Measurements from ENCODE around the gene DIO3. TPM values are rescaled to one million over a fixed set of nuclear protein-coding genes. Genes with fewer than 3 reads are reported as not detected.

Gene DIO3
- total RNA-seq, 1 experiment from 2014 or later = 4.4 TPM

DNA sequence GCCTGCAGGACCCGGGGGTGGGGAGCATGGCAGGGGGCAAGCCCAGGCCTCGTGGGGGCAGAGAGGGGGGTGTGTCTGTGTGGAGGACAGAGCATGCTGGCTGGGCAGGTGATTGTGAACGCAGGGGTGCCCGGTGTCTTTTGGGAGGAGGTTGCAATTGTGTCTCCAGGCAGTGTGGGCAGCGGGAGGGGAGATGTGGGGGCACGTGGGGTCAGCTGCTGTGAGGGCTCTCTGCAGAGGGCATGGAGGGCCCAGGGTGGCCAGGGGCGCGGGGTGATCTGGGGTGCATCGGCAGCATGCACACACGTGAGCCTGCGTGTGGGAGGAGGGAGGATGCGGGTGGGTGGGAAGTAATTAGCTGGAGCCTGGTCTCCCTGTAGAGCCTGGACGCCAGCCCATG is 32.2 kb upstream of the DIO3 start:
- DNase-seq (ENCODE audit: low read depth, low spot score) (no peak), ATAC-seq (no peak)
- H3K36me3 ChIP-seq (ENCODE audit: control insufficient read depth, insufficient read depth, low read length) = no peaks in the 10 kb centered on the region
- no TSS peak for BruUV-seq (replicated peaks)
- no peaks in the 10 kb centered on the region for H3K9me3 ChIP-seq (ENCODE audit: control insufficient read depth, insufficient read depth, low read depth, low read length)
- no peak overlapping the region for H3K27ac ChIP-seq (ENCODE audit: low read length)
- in situ Hi-C loops (cut with HindIII; ENCODE audit: low pct_unique_long_range_greater_than_20kb, low sequenced_read_pairs) = no loop called here
- ChIA-PET POLR2A (no interaction called here), CTCF (no interaction called here)
- intact Hi-C loops (cut with micrococcal nuclease; ENCODE audit: unreplicated experiment) = no loop called here
- H3K4me1 ChIP-seq (ENCODE audit: control insufficient read depth, insufficient read depth, low read length) = no peaks in the 10 kb centered on the region
- no peaks in the 10 kb centered on the region for H3K27me3 ChIP-seq (ENCODE audit: control insufficient read depth, insufficient read depth, low read length)
- TF ChIP-seq POLR2AphosphoS5 (IDR thresholded peaks at IDR 0.05; ENCODE audit: low read depth, low read length) (no peak), SIN3A (IDR thresholded peaks at IDR 0.05; ENCODE audit: borderline replicate concordance, insufficient read depth, low read depth, low read length) (no peak)
- H3K4me3 ChIP-seq (ENCODE audit: low read depth in 2 of 2, low read length in 2 of 2) = no peak overlapping the region

DNA sequence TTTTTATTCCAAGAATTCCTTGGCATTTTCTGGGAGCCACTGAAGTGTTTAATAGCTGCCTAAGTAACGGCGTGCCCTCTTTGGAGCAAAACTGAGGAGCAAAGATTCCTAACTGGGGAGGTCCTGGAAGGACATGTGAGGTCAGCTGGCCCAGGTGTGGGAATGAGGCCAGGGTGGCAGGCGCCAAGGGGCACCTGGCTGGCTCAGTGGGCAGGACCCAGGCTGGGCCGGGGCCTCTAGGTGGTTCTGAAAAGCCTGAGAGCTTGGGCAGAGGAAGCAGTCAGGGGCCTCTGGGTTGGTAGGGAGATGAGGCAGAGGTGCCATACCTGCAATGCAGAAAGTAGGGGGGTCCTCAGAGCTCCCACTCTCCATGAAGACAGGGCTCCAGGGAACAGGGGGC is 27.1 kb upstream of the DIO3 start:
- in situ Hi-C loops (cut with HindIII; ENCODE audit: low pct_unique_long_range_greater_than_20kb, low sequenced_read_pairs) (no loop called here), intact Hi-C loops (cut with micrococcal nuclease; ENCODE audit: unreplicated experiment) (no loop called here)
- DNase-seq (ENCODE audit: low read depth, low spot score) = no peak
- Histone ChIP-seq H3K27me3 (ENCODE audit: control insufficient read depth, insufficient read depth, low read length) (no peaks in the 10 kb centered on the region), H3K4me1 (ENCODE audit: control insufficient read depth, insufficient read depth, low read length) (no peaks in the 10 kb centered on the region), H3K9me3 (ENCODE audit: control insufficient read depth, insufficient read depth, low read depth, low read length) (no peaks in the 10 kb centered on the region), H3K4me3 (ENCODE audit: low read depth in 2 of 2, low read length in 2 of 2) (no peak overlapping the region), H3K36me3 (ENCODE audit: control insufficient read depth, insufficient read depth, low read length) (no peaks in the 10 kb centered on the region), H3K27ac (ENCODE audit: low read length) (no peak overlapping the region)
- no peak for ATAC-seq
- ChIA-PET CTCF (no interaction called here), POLR2A (no interaction called here)
- no peak for TF ChIP-seq POLR2AphosphoS5 (IDR thresholded peaks at IDR 0.05; ENCODE audit: low read depth, low read length)
- TF ChIP-seq REST (IDR thresholded peaks at IDR 0.05; ENCODE audit: insufficient read depth in 1 of 2, low read depth in 2 of 2, low read length in 1 of 2) = no peak
- no peak for TF ChIP-seq SIN3A (IDR thresholded peaks at IDR 0.05; ENCODE audit: borderline replicate concordance, insufficient read depth, low read depth, low read length)
- TF ChIP-seq TCF7L2 (IDR thresholded peaks at IDR 0.05; ENCODE audit: low read depth, low read length) = no peak
- TF ChIP-seq, protein P1, sequence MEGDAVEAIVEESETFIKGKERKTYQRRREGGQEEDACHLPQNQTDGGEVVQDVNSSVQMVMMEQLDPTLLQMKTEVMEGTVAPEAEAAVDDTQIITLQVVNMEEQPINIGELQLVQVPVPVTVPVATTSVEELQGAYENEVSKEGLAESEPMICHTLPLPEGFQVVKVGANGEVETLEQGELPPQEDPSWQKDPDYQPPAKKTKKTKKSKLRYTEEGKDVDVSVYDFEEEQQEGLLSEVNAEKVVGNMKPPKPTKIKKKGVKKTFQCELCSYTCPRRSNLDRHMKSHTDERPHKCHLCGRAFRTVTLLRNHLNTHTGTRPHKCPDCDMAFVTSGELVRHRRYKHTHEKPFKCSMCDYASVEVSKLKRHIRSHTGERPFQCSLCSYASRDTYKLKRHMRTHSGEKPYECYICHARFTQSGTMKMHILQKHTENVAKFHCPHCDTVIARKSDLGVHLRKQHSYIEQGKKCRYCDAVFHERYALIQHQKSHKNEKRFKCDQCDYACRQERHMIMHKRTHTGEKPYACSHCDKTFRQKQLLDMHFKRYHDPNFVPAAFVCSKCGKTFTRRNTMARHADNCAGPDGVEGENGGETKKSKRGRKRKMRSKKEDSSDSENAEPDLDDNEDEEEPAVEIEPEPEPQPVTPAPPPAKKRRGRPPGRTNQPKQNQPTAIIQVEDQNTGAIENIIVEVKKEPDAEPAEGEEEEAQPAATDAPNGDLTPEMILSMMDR (IDR thresholded peaks at IDR 0.05) = no peak
- BruUV-seq (replicated peaks) = no TSS peak

- ATAC-seq (no peak), DNase-seq (ENCODE audit: low read depth, low spot score) (no peak)
- CTCF ChIA-PET = no interaction called here
- no peaks in the 10 kb centered on the region for H3K27me3 ChIP-seq (ENCODE audit: control insufficient read depth, insufficient read depth, low read length)
- intact Hi-C loops (cut with micrococcal nuclease; ENCODE audit: unreplicated experiment) = no loop called here
- H3K36me3 ChIP-seq (ENCODE audit: control insufficient read depth, insufficient read depth, low read length) = no peaks in the 10 kb centered on the region
- no peaks in the 10 kb centered on the region for H3K4me1 ChIP-seq (ENCODE audit: control insufficient read depth, insufficient read depth, low read length)
- TF ChIP-seq POLR2AphosphoS5 (IDR thresholded peaks at IDR 0.05; ENCODE audit: low read depth, low read length) = no peak
- no peak for TF ChIP-seq TCF7L2 (IDR thresholded peaks at IDR 0.05; ENCODE audit: low read depth, low read length)
- TF ChIP-seq REST (IDR thresholded peaks at IDR 0.05; ENCODE audit: insufficient read depth in 1 of 2, low read depth in 2 of 2, low read length in 1 of 2) = no peak
- no peak for TF ChIP-seq SIN3A (IDR thresholded peaks at IDR 0.05; ENCODE audit: borderline replicate concordance, insufficient read depth, low read depth, low read length)
- TF ChIP-seq, protein P1 (IDR thresholded peaks at IDR 0.05) = no peak
- H3K27ac ChIP-seq (ENCODE audit: low read length) = no peak overlapping the region
- in situ Hi-C loops (cut with HindIII; ENCODE audit: low pct_unique_long_range_greater_than_20kb, low sequenced_read_pairs) = no loop called here
- H3K9me3 ChIP-seq (ENCODE audit: control insufficient read depth, insufficient read depth, low read depth, low read length) = no peaks in the 10 kb centered on the region
- no TSS peak for BruUV-seq (replicated peaks)
- POLR2A ChIA-PET = no interaction called here
- H3K4me3 ChIP-seq (ENCODE audit: low read depth in 2 of 2, low read length in 2 of 2) = no peak overlapping the region
Observed at GRCh38 chr14:101535232-101535631, 26.1 kb upstream of the DIO3 start.
